NCI-H128 (cell line): Measurements from ENCODE around the gene SMIM14.
"Not testable (repeated sequence)": the region's sequence is repeated elsewhere in the genome, so short reads cannot be mapped to it uniquely, and the experiment has no call there.

Experiments used
- DNase-seq: peaks from one replicate; lab custom pipeline; 2025; ENCODE audit not compliant: unreplicated experiment; lab: John Stamatoyannopoulos, UW

The SMIM14 gene

DNA sequence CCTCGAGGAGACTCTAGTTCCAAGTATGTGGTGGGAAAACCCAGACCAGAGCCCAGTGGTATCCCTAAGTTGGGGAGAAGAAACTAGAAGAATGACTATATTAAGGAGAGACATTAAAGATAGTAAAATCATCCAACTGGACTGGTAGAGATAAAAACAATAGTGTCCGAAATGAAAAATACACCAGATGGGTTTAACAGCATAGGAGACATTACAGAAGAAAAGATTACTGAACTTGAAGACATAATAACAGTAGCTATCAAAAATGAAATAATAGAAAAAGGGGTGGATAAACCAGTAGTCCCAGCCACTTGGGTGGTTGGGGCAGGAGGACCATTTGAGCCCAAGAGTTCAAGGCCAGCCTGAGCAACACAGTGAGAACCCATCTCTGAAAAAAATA, 31.9 kb downstream of the SMIM14 start:
- DNase-seq, result no peak

DNA sequence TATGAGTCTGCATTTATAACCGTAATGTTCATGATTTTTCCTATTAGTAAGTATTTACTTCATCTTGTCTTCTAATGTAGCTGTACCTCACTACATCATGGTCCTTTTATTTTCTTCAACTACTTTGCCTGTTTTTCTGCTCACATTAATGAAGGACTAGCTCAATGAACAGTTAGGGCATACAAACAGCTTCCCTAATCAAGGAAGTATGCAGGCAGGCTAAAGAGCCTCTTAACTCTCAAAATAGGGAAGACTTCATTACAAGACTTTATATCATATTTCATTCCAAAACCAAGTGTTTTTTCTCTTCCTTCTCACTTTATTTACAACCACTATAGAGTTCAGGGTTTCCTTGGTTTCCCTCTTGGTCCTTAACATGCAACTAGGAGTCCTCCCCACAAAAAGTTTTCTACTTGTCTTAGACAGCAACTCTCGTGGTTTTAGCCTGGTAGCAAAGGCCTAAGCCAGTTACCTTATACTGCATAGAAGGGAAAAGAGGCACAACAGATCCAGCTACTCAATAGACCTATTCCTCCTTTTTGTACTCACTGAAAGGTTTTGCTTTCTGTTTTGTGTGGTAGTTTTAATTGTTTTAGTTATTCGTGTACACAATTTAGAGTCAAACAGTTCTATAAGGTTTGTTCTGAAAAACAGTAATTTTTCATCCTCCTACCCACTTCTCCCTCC, 40.8 kb downstream of the SMIM14 start:
- DNase-seq, result no peak

DNA sequence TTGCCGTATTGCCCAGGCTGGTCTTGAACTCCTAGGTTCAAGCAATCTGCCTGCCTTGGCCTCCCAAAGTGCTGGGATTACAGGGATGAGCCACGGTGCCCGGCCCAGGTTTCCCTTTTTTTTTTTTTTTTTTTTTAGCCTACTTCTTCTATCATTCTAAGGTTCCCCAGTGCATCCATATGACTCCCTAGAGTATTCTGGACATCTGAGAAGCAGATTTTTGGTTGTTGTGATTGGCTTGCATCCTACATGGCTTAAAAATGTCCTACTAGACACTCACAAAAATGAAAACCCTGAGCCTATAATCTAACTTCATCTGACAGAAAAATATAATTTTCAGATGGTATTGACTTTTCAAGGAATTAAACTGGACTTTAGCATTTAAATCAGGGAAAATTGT, 41.7 kb downstream of the SMIM14 start:
- DNase-seq, result no peak

DNA sequence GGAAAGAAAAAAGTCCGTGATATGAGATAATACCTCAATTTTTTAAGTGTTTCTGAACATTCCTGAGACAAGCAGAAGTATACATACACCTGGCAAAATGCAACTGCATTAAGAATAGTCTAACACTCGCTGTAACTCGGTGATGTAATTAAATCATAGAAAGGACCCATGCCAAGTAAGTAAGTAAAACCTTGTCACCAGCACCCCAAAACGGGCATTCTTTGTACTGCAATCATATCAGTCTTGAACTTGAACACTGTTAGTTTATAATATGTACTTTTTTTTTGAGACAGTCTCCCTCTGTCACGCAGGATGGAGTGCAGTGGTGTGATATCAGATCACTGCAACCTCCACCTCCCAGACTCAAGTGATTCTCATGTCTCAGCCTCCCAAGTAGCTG, 47.4 kb downstream of the SMIM14 start:
- no peak for DNase-seq

GRCh38 chr4:39587881-39588280, 50.8 kb downstream of the SMIM14 start:
- no peak for DNase-seq

DNA sequence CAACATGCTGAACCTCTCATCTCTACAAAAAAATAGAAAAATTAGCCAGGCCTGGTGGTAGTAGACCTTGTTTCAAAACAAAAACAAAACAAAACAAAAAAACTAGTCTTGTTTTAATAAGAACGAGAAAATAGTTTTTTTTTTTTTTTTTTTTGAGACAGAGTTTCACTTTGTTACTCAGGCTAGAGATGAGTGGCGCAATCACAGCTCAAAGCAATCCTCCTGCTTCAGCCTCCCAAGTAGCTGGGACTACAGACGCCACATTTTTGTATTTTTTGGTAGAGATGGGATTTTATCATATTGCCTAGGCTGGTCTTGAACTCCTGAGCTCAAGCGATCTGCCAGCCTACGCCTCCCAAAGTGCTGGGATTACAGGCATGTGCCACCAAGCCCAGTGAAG, 63.7 kb downstream of the SMIM14 start:
- DNase-seq, result no peak

DNA sequence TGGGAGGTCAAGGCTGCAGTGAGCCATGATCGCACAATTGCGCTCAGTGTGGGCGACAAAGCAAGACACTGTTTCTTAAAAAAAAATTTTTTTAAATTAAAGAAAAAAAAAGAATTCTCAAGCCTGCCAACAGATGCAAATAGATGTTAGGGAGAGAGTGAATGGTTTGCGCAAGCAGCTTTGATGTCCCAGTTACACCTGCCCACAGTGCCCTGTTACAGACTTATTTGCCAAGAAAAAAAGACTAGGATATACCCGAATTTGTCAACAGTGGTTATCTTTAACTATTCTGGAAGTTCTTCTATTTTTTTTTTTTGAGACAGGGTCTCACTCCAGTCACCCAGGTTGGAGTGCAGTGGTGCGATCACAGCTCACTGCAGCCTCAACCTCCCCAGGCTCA, 67.2 kb downstream of the SMIM14 start:
- no peak for DNase-seq

DNA sequence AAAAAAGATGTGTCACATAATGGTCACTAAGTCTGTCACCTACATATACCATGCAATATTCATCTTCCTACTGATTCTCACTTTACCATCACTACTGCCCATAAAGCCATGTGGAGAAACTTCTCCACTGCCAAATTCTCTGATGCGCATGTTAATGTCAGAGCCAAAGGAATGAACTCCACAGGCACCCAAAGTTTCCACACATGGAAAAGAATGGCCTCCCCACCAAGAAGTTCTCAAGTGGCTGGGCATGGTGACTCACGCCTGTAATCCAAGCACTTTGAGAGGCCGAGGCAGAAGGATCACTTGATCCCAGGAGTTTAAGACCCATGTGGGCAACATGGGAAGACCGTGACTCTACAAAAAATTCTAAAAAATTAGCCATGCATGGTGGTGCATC, 67.6 kb downstream of the SMIM14 start:
- no peak for DNase-seq

DNA sequence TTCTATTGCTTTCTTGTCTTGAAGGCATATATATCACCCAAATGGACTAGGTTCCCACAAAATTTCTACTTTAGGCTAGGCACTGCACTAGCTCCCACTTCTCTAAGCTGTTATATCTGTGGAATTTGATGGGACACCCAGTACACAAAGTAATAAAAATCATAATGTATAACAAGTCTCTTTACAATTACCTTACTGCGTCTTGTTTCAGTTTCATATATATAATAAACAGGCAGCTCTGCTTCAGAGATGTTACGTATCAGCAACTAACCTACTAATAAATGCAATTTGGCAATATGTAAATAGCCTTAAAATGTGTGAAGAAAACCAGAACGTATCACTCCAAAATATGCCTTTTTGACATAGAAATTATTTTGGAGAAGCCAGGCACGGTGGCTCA, 69.5 kb downstream of the SMIM14 start:
- no peak for DNase-seq

GRCh38 chr4:39568805-39569204, 69.9 kb downstream of the SMIM14 start:
- DNase-seq, result no peak

- no peak for DNase-seq
Observed at GRCh38 chr4:39565878-39566600, 72.6 kb downstream of the SMIM14 start.

DNA sequence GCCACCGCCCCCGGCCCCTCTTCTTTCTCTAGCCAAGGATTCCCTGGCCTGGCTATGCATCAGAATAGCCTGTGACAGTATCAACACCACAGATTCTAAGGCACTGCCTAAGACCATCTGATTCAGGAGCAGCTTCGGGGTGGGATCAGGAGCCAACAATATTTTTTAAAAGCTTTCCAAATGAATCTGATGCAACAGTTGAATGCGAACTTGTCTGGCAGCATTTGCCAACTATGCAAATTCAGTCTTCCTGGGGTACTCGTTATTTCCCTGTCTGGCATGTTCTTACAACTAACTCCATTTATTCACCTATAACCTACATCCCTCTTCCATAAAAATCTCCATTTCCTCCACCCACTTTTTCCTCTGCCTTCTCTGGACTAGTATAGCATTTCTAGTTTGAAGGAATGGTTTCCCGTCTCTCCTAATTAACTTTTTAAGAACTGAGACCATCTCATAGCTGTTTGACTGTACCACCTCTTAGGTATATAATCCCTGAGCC, 75.3 kb downstream of the SMIM14 start:
- DNase-seq, result no peak

DNA sequence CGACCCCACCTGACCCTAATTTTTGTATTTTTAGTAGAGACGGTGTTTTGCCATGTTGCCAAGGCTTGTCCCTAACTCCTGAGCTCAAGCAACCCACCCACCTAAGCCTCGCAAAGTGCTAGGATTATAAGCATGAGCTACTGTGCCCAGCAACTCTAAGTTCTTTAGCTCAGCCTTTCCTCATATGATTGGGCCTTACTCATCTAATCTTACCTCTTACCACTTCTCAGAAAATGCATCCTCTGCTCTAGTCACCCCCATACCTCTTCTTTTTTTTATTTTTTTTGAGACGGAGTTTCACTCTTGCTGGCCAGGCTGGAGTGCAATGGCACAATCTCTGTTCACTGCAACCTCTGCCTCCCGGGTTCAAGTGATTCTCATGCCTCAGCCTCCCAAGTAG, 75.9 kb downstream of the SMIM14 start:
- no peak for DNase-seq

GRCh38 chr4:39559626-39560025, 79.0 kb downstream of the SMIM14 start:
- no peak for DNase-seq

DNA sequence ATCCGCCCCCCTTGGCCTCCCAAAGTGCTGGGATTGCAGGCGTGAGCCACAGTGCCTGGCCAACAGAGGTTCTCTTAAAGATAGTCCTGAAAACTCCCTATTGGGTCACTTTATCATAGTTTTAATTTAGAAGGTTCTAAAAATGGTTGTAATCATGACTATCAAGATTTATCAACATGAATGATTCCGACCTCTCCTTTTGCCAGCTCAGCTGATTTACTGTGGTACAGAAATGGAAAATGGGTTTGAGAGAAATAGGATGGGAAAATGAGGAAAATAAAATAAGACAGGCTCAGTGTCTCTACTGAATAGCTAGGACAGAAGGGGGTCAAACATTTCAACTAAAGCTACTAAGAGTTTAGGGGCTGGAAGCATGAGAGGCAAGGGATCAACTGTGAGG, 83.2 kb downstream of the SMIM14 start:
- DNase-seq, result no peak

DNA sequence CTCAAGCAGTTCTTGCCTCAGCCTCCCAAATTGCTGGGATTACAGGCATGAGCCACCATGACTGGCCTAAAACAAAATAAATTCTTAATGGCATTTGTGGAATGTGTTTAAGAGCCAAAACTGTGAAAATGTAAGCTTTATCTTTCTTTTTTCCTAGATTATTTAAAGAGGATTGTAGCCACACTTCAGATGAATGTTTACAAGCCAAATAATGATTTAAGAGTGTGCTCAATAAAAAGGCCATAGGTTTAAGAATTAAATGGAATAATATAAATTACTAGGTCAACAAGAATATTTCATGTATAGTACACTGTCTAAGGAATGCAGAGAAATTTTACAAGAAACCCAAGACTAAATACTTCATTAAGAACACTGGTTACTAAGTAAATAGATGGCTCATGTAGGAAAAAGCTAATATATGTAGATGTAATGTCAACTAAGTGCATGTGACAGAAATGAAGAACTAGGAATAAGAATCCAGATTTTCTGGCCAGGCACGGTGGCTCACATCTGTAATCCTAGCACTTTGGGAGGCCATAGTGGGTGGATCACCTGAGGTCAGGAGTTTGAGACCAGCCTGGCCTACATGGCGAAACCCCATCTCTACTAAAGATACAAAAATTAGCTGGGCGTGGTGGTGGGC, 90.1 kb downstream of the SMIM14 start:
- DNase-seq, result no peak

GRCh38 chr4:39544580-39545315, 93.9 kb downstream of the SMIM14 start:
- DNase-seq, result no peak

DNA sequence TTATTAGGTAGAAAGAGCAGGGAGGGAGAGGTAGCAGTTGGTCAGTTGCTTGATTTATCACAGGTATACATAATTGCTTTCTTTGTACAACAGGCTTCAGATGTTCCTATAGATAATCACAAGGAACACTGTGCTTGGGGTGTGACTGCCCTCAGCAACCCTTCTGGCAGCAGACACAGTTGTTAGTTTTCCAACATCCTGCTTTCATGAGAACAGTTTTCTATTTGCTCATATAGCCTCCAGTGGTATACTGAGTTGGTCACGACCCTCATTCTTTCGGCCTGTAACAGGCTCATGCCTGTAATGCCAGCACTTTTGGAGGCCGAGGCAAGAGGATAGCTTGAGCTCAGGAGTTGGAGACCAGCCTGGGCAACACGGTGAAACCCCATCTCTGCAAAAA, 94.6 kb downstream of the SMIM14 start:
- DNase-seq, result not testable (repeated sequence)

DNA sequence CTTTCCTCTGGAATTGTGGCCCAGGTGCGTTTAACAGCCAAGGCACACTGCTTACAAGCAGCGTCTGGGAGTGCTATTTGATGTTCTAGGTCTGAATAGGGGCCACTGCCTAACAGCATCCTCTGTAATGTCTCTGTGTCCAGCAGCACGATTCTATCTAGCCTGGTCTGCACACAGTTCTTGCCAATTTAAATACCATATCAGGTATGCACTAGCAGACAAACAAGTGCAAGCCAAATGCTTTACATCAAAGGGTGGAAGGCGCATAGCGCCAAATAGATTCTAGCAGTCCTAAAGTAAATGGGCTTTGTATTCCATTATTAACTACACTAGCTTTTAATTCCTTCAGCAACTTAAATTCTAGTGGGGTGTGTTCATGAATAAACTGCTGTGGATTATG, 95.6 kb downstream of the SMIM14 start:
- DNase-seq, result no peak

DNA sequence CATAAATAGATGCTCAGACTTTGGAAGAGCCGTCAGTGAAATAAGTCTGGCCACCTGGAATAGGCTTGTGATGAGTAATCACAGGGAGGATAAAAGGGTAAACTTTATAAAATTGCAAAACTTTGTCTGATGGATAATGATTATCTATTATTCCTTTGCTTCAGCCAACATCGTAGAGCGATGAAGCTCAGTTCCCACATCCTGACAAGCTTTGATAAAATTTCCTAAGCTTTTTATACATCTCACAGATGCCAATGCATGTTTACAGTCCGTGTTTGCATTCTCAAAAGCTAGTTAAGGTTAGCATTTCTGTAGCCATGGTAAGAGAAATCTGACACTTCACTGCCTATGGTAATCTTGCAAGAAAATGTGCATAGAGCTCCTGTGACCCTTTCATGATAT, 96.1 kb downstream of the SMIM14 start:
- no peak for DNase-seq

DNA sequence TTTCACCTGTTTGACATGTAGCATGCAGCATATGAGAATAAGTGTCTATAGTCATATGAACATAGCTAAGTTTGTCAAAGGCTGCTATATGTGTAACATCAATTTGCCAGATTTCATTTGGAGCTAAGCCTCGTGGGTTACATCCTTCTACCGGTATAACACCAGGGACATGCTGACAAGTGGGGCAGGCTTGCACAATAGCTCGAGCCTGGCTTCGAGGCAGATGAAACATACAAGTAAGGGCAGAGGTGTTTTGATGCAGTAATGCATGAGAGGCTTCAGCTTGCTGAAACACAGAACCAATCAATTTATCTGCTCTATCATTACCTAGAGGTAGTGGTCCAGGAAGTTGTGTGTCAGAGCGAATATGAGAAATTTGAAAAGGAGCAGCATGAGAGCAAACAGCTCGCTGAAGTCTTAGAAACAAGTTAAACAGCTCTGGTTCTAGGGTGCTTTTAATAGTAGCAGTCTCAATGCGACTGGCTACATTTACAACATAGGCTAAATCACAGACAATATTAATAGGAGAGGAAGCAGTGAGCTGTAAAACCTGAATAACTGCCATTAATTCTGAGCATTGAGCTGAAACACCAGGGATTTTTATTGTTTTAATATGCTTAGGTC, 96.6 kb downstream of the SMIM14 start:
- no peak for DNase-seq
